GM21390 (cell line): ENCODE data around the gene NFATC2.
A peak's percentile ranks its signal among the peaks of the same experiment; 100 is the strongest.
"Not testable (repeated sequence)": the region's sequence is repeated elsewhere in the genome, so short reads cannot be mapped to it uniquely, and the experiment has no call there.

ENCODE experiments used
- ATAC-seq: cut with Tn5 transposase; IDR thresholded peaks from one replicate; pipeline ENCODE4 v1.9.1; 2021; ENCODE audit not compliant: unreplicated experiment

Gene NFATC2

GRCh38 chr20:51476106-51476505, 66.4 kb downstream of the NFATC2 start:
- ATAC-seq, result not testable (repeated sequence)

DNA sequence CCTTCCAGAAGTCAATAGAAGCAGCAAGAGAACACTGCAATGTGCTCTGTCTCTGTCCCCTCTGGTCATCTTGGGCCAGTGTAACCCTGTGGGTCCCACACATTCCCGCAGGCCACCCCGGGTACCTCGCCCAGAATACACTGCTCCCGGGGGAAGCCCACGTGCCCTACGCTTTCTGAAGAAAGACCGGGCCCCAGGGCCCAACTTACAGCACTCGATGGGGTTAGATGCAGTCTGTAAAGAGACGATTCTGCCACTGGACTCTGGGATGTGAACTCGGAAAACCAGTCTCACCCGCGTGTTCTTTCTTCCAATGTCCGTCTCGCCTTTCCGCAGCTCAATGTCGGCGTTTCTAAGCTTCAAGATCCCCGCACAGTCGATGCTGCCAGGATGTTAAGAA, 68.7 kb downstream of the NFATC2 start:
- no peak for ATAC-seq

GRCh38 chr20:51473256-51473655, 69.3 kb downstream of the NFATC2 start:
- no peak for ATAC-seq

DNA sequence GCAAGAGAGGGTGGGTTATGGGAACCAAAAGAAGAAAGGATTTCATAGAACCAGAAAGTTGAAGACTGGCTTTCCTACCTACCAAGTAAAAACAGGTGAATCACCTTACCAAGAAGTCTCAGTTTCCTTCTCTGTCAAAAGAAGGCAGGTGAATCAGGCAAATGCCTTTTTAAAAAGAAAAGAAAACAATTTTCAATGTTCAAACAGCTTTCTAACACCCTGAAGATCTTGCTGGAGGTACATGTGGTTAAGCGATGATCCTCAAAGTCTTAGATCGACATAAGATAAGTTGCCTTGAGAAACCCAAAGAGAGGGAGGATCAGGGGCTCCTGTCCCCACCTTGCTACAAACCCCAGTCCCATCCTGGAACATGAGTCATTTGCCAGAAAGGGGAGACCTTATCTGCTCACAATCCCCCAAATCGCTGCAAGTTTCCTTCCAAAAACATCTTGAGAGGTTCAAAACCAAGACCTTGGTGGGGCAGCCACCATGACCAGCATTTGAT, 71.6 kb downstream of the NFATC2 start:
- no peak for ATAC-seq

DNA sequence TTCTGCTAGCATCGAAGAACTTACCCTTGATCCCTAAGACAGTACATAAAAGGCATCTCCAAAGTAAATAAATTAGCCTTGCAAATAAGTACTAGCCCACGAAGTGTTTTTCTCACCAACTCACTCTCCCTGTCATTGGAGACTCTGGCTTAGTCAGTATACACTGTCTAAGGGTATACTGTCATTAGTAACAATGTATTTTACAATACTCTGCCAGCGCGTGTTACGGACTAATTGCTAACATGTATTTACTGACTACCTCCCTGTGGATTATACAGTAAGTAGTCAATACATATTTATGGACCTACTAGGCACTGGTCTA, 72.1 kb downstream of the NFATC2 start:
- no peak for ATAC-seq

- no peak for ATAC-seq
These were observed 72.7 kb downstream of the NFATC2 start for GRCh38 chr20:51469578-51470498.

GRCh38 chr20:51469046-51469445, 73.5 kb downstream of the NFATC2 start:
- ATAC-seq, result no peak

DNA sequence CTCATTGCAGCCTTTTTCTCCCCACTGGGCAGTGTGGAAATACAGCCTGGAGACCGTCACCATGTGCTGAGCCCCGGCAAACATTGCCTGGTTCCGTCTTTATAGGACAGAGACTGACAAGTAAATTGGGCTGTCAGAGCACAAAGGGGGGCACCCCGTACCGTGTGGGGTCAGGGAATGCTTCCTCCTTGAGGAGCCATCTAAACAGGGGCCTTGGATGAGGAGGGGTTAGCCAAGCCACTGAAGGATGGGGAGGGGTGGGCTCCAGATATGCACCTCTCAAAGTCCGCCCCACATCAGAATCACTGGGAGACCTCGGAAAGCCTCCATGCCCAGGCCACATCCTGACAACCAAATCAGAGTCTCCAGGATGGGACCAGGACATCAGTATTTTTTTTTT, 73.9 kb downstream of the NFATC2 start:
- ATAC-seq, result no peak

- ATAC-seq, result no peak
These were observed 74.4 kb downstream of the NFATC2 start for GRCh38 chr20:51467956-51468626.

DNA sequence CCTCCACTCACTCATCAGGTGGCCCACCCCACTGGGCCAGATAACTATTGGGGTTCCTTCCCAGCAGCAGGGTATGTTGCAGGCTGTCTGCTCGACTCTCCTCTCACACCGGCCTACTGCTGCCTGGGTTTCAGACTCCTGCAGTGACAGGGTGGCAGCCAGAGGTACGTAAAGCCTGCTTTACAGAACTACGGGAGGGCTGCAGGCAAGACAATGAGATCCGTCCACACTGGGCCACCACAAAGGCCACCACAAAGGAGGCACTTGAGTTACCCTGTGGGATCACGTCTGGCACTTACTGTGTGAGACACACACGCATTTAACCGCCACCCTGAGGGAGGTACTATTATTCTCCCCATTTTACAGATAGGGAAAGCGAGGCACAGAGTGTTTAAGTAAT, 78.5 kb downstream of the NFATC2 start:
- ATAC-seq, result no peak

DNA sequence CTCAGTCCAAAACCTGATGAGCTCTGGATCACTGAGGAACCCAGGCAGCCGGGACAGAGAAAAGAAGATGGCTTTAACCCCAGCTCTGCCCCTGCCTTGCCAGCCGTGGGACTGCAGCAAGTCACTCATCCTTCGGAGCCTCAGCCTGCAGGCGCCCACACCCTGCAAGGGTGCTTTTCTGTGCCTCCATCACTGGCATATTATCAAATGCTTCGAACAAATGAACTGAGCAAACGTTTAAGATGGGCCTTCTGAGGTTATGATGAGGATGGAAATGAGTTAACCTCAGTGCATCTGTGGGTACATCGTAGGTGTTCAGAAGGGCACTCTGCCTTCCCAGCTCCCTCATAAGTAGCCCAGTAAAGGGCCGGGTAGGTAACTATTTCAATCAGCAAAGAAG, 79.0 kb downstream of the NFATC2 start:
- no peak for ATAC-seq

DNA sequence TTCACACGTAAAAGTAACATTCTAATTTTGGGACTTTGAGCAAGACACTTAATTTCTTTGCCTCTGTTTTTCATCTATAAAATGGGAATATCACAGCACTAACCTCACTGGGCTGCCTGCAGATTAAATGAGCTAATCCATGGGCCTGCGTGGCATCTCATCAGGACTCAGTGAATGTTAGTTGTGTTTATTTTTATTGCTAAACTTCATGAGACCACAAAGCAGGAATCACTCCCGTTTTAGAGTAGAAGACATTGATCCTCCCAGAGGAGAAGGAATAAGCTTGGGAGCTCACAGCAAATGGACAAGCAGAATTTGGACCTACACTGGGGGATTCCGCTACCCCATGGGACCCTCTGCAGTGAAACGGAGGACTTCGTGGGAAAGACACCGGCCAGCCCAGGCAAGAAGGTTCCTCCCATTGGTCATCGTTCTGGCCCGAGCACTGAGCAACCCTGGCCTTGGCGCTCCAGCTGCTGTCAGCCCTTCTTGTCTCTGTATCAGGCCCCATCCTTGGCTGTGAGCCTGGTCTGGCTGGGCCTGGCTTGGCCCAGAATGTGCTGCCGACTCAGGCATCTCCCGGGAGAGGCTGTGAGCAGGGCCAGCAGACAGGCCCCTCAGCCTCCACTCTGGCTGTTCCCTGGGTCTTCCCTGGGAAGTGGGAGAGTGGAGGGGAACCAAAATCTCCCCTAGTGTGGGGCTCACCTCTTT, 79.8 kb downstream of the NFATC2 start:
- ATAC-seq, result no peak

DNA sequence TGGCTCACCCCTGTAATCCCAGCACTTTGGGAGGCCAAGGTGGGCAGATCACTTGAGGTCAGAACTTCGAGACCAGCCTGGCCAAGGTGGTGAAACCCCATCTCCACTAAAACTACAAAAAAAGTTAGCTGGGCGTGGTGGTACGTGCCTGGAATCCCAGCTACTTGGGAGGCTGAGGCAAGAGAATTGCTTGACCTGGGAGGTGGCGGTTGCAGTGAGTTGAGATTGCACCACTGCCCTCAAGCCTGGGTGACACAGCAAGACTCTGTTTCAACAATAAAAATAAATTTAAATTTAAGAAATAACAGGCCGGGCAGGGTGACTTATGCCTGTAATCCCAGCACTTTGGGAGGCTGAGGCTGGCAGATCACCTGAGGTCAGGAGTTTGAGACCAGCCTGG, 80.7 kb downstream of the NFATC2 start:
- ATAC-seq, result not testable (repeated sequence)

- no peak for ATAC-seq
These were observed 81.2 kb downstream of the NFATC2 start for GRCh38 chr20:51461306-51461705.

- peak; percentile 97 for ATAC-seq
These were observed 81.8 kb downstream of the NFATC2 start for GRCh38 chr20:51460569-51461265.

- no peak for ATAC-seq
These were observed 82.4 kb downstream of the NFATC2 start for GRCh38 chr20:51460163-51460562.

DNA sequence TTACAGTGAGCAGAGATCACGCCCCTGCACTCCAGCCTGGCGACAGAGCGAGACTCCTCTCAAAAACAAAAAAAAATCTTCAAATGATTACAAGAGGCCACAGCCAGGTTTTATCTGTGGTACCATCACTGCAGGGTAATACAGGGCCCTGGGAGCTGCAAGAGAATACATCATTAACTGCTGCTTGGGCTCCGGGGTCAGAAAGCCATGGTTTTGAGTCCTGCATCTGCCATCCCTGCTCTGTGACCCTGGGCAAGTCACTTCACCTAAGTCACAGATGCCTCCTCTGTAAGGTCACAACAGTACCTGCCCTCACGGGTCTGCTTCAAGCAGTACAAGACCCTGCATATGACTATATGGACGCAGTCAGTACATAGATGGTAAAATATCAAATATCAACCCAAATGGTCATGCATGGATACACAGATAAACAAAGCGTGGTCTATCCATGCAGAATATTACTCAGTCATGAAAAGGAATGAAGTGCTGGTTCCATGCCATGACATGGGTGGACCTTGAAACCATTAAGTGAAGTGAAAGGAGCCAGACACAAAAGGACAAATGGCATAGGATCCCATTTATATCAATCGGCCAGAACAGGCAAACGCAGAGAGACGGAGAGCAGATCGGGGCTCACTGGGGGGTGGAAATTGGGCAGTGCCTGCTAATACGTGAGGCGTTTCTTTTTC, 83.6 kb downstream of the NFATC2 start:
- ATAC-seq, result no peak

DNA sequence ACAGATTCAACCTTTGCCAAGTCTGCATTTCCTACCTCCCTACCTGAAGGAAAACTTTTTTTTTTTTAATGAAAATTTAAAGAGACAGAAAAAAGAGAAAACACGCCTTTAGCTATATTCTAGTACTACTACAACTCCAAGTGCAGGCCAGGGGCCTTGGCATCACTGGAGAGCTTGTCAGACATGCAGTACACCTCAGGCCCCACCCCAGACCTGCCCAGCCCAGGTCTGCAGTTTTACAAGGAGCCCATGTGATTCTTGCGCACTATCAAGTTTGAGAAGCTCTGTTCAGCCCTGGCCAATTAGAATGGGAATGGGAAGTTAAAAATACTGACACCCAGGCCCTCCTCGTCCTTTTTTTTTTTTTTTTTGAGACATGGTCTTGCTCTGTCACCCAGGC, 85.0 kb downstream of the NFATC2 start:
- ATAC-seq, result no peak

GRCh38 chr20:51456511-51457509, 85.7 kb downstream of the NFATC2 start:
- no peak for ATAC-seq
